GM21529 (cell line): ENCODE data around the gene SGMS2.
A peak's percentile ranks its signal among the peaks of the same experiment; 100 is the strongest.
"Not testable (repeated sequence)": the region's sequence is repeated elsewhere in the genome, so short reads cannot be mapped to it uniquely, and the experiment has no call there.

ENCODE experiments used
- ATAC-seq: cut with Tn5 transposase; IDR thresholded peaks from one replicate; pipeline ENCODE4 v1.9.1; 2021; ENCODE audit not compliant: unreplicated experiment

The SGMS2 gene

DNA sequence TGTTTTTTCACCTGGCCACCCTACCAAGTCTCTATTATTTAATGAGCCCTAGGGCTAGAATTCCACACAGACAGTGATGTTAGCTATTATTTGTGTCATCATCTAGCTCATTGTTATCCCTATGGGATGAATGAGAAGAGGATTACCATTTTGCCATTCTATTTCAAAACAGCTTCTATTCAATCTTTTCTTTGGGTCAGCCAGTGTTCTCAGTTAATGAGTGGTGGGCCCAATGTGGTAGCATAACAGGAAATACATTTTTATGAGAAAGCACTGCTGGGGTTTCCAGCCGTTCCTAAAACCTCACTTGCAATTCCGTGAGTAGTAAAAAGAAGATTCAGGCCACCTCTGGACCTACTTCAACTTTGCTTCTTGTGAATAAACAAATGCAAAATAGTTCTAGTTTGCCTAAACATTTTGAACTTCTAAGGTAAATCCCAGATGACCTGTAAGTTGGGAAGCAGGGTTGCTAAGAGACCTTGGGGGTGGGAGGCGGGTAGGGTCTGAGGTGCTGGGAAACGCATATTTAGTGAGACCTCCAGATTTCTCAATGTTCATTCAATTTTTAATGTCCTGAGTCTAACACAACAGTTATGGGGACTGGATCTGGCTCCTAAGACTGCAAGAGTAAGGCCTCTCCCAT, 81.8 kb downstream of the SGMS2 start:
- no peak for ATAC-seq

GRCh38 chr4:107908377-107908776, 83.6 kb downstream of the SGMS2 start:
- no peak for ATAC-seq

DNA sequence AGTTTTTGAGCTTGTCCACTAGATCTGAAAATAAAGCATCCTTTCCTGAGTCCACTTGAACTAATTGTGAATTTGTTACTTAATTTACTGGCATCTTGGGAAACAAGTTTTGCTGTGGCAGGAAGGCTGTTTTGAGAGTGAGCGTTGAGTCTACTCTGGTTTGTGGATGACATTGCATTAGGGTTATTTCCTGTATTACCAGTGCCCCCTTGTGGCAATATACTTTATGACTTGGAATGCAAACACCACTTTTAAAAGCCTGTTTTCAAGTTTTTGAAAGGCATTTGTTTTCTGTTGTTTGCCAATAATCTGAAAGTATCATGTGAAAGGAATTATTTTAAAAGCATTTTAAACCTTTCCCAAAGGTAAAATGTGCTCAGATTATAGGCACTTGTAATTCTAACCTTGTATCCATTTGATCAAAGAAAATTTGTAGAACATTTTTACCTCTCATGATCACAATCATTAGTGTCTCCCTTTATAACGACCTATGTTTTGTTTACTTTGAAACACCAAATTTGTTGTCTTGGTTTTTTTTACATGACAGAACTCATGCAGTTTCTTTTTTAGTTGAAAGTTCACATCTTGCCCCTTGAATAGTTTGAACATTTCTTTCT, 88.7 kb downstream of the SGMS2 start:
- peak; percentile 98 for ATAC-seq

DNA sequence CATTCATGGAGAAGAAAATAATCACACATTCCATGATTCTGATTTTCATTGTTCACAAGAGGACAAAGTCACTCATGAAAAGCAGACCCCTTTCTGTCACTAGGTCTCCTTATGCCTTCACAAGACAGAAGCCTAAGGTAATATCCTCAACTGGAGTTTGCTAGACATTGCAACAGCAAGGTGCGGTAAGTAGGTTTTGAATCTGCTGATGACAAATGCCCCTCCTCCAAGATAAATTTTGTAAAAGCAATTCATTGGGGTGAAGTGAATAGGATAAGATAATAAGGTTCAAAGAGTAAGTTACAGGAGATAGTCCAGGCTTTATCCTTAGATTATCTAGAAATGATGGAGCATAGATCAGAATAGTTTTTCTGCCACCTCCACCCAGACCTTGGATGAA, 90.5 kb downstream of the SGMS2 start:
- no peak for ATAC-seq

- ATAC-seq = no peak
Measured at GRCh38 chr4:107916623-107917022, 91.9 kb downstream of the SGMS2 start.

GRCh38 chr4:107917500-107917899, 92.8 kb downstream of the SGMS2 start:
- no peak for ATAC-seq

DNA sequence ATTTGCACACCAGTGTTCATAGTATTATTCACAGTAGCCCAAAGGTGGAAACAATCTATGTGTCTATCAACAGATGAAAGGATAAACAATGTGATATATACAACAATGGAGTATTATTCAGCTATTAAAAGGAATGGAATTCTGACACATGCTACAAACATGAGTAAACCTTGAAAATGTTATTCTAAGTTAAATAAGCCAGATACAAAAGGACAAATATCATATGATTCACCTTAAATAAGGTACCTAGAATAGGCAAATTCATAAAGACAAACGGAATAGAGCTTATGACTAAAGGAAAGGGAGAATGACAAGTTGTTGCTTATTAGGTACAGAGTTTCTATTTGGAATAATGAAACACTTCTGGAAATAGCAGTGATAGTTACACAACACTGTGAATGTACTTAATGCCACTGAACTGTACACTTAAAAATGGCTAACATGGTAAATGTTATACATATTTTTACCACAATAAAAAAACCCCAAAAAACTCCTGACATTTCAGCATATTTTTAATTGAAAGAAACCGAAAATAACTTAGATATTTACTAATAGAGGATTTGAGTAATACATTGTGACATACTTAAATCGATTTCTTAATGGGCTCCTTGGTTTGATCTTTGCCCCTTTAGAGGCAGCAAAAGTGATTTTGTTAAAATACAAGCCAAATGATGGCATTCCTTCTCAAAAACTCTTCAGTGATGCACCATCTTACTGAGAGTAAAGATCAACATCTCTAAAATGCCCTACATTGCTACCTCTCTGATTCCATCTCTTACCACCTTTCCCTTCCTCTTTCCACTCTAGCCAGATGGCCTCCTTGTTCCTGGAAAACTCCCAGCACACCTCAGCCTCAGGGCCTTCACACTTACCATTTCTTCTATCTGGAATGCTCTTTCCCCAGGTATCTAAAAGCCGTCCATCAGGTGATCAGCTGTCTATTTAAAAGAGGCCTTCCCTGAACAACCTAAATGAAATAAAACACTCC, 98.0 kb downstream of the SGMS2 start:
- ATAC-seq = no peak

GRCh38 chr4:107925713-107926112, 101.0 kb downstream of the SGMS2 start:
- ATAC-seq = not testable (repeated sequence)

DNA sequence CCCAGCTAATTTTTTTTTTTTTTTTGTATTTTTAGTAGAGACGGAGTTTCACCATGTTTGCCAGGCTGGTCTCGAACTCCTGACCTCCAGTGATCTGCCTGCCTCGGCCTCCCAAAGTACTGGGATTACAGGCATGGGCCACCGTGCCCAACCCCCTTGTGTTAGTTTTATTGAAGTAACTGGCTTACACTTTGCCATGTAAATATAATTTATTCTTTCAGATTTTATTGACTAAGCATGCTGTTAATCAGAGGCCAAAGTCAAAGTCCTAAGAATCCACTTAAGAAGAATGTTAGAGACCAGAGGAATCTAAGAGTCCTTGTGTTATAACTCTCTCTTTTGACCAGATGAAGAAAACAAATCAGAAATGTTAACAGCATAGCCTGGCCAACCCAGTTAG, 102.1 kb downstream of the SGMS2 start:
- ATAC-seq = not testable (repeated sequence)

DNA sequence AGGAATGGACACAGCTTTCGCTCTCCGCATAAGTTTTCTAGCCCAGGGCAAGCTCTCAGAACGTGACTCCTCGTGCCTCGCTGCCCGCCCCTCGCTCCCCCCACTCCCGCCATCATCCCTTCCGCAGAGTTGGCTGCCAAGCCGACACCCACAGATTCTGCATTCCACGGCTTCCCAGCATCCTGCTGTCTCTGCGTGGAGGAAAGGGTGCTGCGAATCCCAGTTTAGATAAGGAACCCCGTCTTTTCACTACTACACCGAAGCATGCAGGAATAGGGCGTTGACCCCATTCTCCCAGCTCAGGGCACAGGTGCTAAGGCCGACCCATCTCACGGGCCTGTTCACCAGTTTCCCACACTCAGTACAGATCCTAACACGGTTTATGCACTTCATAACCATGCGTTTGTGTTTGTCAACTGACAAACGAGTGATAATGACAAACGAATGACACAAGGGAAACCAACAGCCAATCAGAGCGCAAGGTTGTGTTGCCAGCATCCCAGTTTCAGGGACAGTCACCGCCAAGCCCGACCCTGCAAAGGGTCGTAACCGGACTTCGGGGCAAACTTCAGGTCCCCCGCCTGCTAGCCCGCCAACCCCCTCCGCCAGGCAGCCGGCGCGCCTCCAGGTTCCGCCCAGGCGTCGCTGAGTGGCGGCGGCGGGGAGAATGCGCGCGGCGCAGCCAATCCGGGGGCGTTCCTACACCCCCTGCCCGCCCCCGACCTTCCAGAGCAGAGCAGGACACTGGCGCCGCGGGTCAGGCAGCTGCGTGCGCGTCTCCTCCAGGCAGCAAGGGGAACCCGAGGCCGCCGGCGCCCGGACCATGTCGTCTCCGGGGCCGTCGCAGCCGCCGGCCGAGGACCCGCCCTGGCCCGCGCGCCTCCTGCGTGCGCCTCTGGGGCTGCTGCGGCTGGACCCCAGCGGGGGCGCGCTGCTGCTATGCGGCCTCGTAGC, 106.4 kb downstream of the SGMS2 start, which contains the start of gene CYP2U1:
Gene CYP2U1, plus strand, starts transcription at position 729 of the 954 bp plus-strand sequence. Its CDS starts 95 bp downstream, at position 824.
- ATAC-seq = peak; percentile 97

DNA sequence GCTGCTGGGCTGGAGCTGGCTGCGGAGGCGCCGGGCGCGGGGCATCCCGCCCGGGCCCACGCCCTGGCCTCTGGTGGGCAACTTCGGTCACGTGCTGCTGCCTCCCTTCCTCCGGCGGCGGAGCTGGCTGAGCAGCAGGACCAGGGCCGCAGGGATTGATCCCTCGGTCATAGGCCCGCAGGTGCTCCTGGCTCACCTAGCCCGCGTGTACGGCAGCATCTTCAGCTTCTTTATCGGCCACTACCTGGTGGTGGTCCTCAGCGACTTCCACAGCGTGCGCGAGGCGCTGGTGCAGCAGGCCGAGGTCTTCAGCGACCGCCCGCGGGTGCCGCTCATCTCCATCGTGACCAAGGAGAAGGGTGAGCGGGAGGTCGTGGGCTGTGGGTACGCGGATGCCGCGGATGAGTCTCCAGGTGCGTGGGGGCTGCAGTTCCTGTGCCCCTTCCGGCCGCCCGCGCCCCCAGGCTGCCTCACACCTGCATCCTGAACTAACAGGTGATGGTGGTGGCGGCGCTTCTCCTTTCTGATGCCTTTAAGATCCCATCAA, 107.1 kb downstream of the SGMS2 start:
- ATAC-seq = peak; percentile 21

GRCh38 chr4:107935246-107935645, 110.5 kb downstream of the SGMS2 start:
- ATAC-seq = no peak

DNA sequence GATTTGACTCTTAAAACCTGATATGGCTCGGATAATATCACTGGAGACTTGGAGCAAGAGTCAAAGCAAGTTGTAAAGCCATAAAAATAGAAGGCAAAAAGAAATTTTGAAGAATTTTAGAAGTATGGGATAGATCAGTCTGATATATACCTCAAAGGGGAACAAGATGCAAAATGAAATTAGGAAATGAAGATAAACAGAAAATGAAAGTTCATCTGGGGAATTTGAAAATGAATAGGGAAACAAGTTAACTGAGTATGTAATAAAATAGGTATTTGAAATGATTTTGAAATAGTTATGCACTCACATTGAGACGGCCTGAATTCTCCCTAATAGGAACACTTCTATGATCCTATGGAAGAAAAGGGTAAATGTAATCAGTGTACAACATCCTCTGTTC, 112.3 kb downstream of the SGMS2 start:
- peak; percentile 48 for ATAC-seq

GRCh38 chr4:107939307-107939706, 114.6 kb downstream of the SGMS2 start:
- ATAC-seq = no peak

DNA sequence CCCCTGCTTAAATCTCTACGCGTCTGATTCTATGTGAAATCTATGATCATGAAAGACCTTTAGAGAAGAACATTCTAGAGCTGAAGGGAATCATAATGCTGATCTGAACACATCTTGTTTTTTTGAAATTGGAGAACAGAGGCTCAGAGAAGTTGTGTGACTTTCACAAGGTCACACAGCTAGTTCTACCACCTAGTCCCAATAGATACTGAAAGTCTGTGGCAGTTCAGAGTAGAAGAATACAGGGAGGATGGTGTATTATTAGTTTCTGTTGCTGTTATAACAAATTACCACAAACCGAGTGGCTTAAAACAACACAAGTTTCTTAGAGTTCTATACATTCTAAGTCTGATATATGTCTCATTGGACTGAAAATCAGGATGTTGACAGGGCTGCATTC, 121.1 kb downstream of the SGMS2 start:
- no peak for ATAC-seq

GRCh38 chr4:107950746-107951540, 126.2 kb downstream of the SGMS2 start:
- no peak for ATAC-seq

DNA sequence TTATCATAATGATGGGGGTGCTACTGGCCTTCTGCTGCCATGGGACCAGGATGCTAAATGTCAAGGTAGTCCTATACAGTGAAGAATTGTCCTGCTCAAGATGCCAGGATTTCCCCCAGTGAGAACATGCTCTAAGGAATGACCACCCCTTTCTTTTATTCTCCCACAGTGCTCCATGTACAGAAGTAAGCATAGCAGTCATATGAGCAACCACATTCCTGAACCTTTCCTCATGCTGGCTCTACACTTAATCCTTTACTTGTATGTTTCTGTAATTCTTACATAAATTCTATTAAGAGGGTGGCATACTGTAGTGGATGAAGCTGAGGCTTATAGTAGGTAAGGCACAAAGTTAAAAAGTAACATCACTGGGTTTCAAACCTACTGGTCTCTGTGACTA, 126.8 kb downstream of the SGMS2 start:
- no peak for ATAC-seq

- no peak for ATAC-seq
Measured at GRCh38 chr4:107956011-107956410, 131.3 kb downstream of the SGMS2 start.
